ENCODE results near the gene DMD.

GRCh38 chrX:31633349-31633748 lies 1578.0 kb downstream of the DMD start:
- TF ChIP-seq CTCF (IDR thresholded peaks at IDR 0.05; ENCODE audit: control extremely low read depth in 1 of 3, insufficient read depth in 1 of 3, low read depth in 1 of 3, low read length in 3 of 3) (no peak), BCL11A (IDR thresholded peaks at IDR 0.05; ENCODE audit: low read depth in 2 of 2, low read length in 2 of 2) (no peak), CBX8 (IDR thresholded peaks at IDR 0.05; ENCODE audit: borderline replicate concordance, low read depth, low read length) (no peak), GTF2F1 (IDR thresholded peaks at IDR 0.05; ENCODE audit: borderline replicate concordance, low read depth, low read length) (no peak), USF2 (IDR thresholded peaks at IDR 0.05; ENCODE audit: low read length) (no peak), FOSL1 (IDR thresholded peaks at IDR 0.05; ENCODE audit: insufficient read depth, low read depth, low read length) (no peak), GABPA (IDR thresholded peaks at IDR 0.05; ENCODE audit: borderline replicate concordance, insufficient read depth, low read length) (no peak), TAF1 (IDR thresholded peaks at IDR 0.05; ENCODE audit: low read depth, low read length) (no peak), EP300 (IDR thresholded peaks at IDR 0.05; ENCODE audit: borderline replicate concordance in 1 of 2, low read depth in 2 of 2, low read length in 2 of 2) (no peak), EZH2 (IDR thresholded peaks at IDR 0.05; ENCODE audit: low read depth, low read length, severe bottlenecking) (no peak), TEAD4 (IDR thresholded peaks at IDR 0.05; ENCODE audit: low read depth, low read length) (no peak)

Data from H1 (cell line).